Hindlimb muscle (tissue), 1 donor: ENCODE results near the gene APOO. TPM values are rescaled to one million over a fixed set of nuclear protein-coding genes. Genes with fewer than 3 reads are reported as not detected.
A peak's percentile ranks its signal among the peaks of the same experiment; 100 is the strongest.

Source experiments
- DNase-seq: peaks from one replicate; pipeline ENCODE4 v3.0.0-alpha.2; 2013
- polyA plus RNA-seq: library from polyadenylated mRNA; unstranded; fragments of 120-200 nt; gene quantifications from one replicate; pipeline ENCODE4 v1.2.1, GENCODE V29; 2013; ENCODE audit not compliant: insufficient read length

Gene APOO
- 19.3 TPM for polyA plus RNA-seq

- peak; percentile 93 for DNase-seq
Measured at GRCh38 chrX:23907498-23908218, at the start of gene APOO, which contains the start of gene CXorf58. APOO (minus strand) TSS chrX:23907938; CDS start chrX:23907702, 236 bp downstream. CXorf58 (plus strand) TSS chrX:23908006; CDS start chrX:23910303, 2,297 bp downstream.

- DNase-seq = no peak
Measured at GRCh38 chrX:23954396-23954795, 46.7 kb upstream of the APOO start.

- no peak for DNase-seq
Measured at GRCh38 chrX:23953908-23954269, 46.2 kb upstream of the APOO start.

GRCh38 chrX:23952984-23953907, 45.5 kb upstream of the APOO start:
- no peak for DNase-seq

GRCh38 chrX:23952391-23952790, 44.7 kb upstream of the APOO start:
- no peak for DNase-seq

- no peak for DNase-seq
Measured at GRCh38 chrX:23945206-23945605, 37.5 kb upstream of the APOO start.

- no peak for DNase-seq
Measured at GRCh38 chrX:23944234-23944633, 36.5 kb upstream of the APOO start.

- DNase-seq = no peak
Measured at GRCh38 chrX:23939203-23939602, 31.5 kb upstream of the APOO start.

GRCh38 chrX:23938690-23939089, 31.0 kb upstream of the APOO start:
- DNase-seq = no peak

GRCh38 chrX:23937100-23937499, 29.4 kb upstream of the APOO start:
- no peak for DNase-seq

- DNase-seq = no peak
Measured at GRCh38 chrX:23936180-23936579, 28.4 kb upstream of the APOO start.

- peak; percentile 33 for DNase-seq
Measured at GRCh38 chrX:23935106-23935505, 27.4 kb upstream of the APOO start.

- DNase-seq = no peak
Measured at GRCh38 chrX:23932046-23932445, 24.3 kb upstream of the APOO start.

GRCh38 chrX:23930894-23931604, 23.3 kb upstream of the APOO start:
- no peak for DNase-seq

- no peak for DNase-seq
Measured at GRCh38 chrX:23926015-23926414, 18.3 kb upstream of the APOO start.

- no peak for DNase-seq
Measured at GRCh38 chrX:23919706-23920320, 12.1 kb upstream of the APOO start.

- DNase-seq = no peak
Measured at GRCh38 chrX:23919148-23919547, 11.4 kb upstream of the APOO start.

GRCh38 chrX:23911126-23911835, 3.5 kb upstream of the APOO start:
- no peak for DNase-seq

GRCh38 chrX:23908219-23909004, 674 bp upstream of the APOO start:
- DNase-seq = no peak

- DNase-seq = no peak
Measured at GRCh38 chrX:23907111-23907497, 634 bp downstream of the APOO start.

- DNase-seq = no peak
Measured at GRCh38 chrX:23904096-23904495, 3.6 kb downstream of the APOO start.
